Activated effector memory CD4-positive, alpha-beta T cell treated with Interleukin-2 at 50 U/mL for 16 hours (primary cell): ENCODE measurements around the gene C1orf21.
"Not testable (repeated sequence)": the region's sequence is repeated elsewhere in the genome, so short reads cannot be mapped to it uniquely, and the experiment has no call there.

Experiments
- DNase-seq: peaks from one replicate; pipeline ENCODE4 v3.0.0-alpha.2; 2020

The C1orf21 gene

GRCh38 chr1:184386312-184387068 lies at the start of gene C1orf21:
Gene C1orf21 (plus strand): TSS chr1:184387029. CDS start chr1:184477510, 90,481 bp downstream.
- peak; percentile 29 for DNase-seq

GRCh38 chr1:184337865-184338264 lies 49.0 kb upstream of the C1orf21 start:
- DNase-seq: not testable (repeated sequence)

- no peak for DNase-seq
These were observed 45.8 kb upstream of the C1orf21 start for GRCh38 chr1:184340984-184341383.

- no peak for DNase-seq
These were observed 36.3 kb upstream of the C1orf21 start for GRCh38 chr1:184350573-184350972.

- DNase-seq: no peak
These were observed 35.3 kb upstream of the C1orf21 start for GRCh38 chr1:184351416-184351975.

- DNase-seq: no peak
These were observed 34.1 kb upstream of the C1orf21 start for GRCh38 chr1:184352776-184353175.

- no peak for DNase-seq
These were observed 32.1 kb upstream of the C1orf21 start for GRCh38 chr1:184354719-184355118.

GRCh38 chr1:184356891-184357290 lies 29.9 kb upstream of the C1orf21 start:
- no peak for DNase-seq

GRCh38 chr1:184358256-184358655 lies 28.6 kb upstream of the C1orf21 start:
- DNase-seq: no peak

GRCh38 chr1:184359909-184360308 lies 26.9 kb upstream of the C1orf21 start:
- DNase-seq: no peak

GRCh38 chr1:184362876-184363275 lies 24.0 kb upstream of the C1orf21 start:
- no peak for DNase-seq

GRCh38 chr1:184365699-184366098 lies 21.1 kb upstream of the C1orf21 start:
- no peak for DNase-seq

GRCh38 chr1:184366997-184367396 lies 19.8 kb upstream of the C1orf21 start:
- no peak for DNase-seq

- DNase-seq: no peak
These were observed 19.3 kb upstream of the C1orf21 start for GRCh38 chr1:184367427-184368038.

- no peak for DNase-seq
These were observed 18.5 kb upstream of the C1orf21 start for GRCh38 chr1:184368354-184368753.

GRCh38 chr1:184370850-184371249 lies 16.0 kb upstream of the C1orf21 start:
- DNase-seq: no peak

GRCh38 chr1:184373155-184373554 lies 13.7 kb upstream of the C1orf21 start:
- no peak for DNase-seq

- DNase-seq: no peak
These were observed 10.5 kb upstream of the C1orf21 start for GRCh38 chr1:184376369-184376768.

GRCh38 chr1:184379111-184379752 lies 7.6 kb upstream of the C1orf21 start:
- DNase-seq: no peak

- no peak for DNase-seq
These were observed 6.4 kb upstream of the C1orf21 start for GRCh38 chr1:184380468-184380867.

- no peak for DNase-seq
These were observed 3.0 kb upstream of the C1orf21 start for GRCh38 chr1:184383772-184384323.

- no peak for DNase-seq
These were observed 941 bp upstream of the C1orf21 start for GRCh38 chr1:184385865-184386311.

- no peak for DNase-seq
These were observed 243 bp downstream of the C1orf21 start for GRCh38 chr1:184387069-184387475.
